GM12874 (cell line): ENCODE results near the gene CAMK2A.

Experiments used
- CTCF ChIP-seq: IDR thresholded peaks from 2 replicates; pipeline ENCODE4 v1.5.1; 2011; ENCODE audit warnings: low read depth, mild to moderate bottlenecking, control low read depth, low read length, moderate library complexity; ENCODE audit not compliant: insufficient read depth

Gene CAMK2A

GRCh38 chr5:150196986-150197385 is 92.6 kb downstream of the CAMK2A start:
- TF ChIP-seq CTCF, result no peak

- no peak for TF ChIP-seq CTCF
Measured at GRCh38 chr5:150196514-150196913, 93.1 kb downstream of the CAMK2A start.

GRCh38 chr5:150195736-150196485 is 93.7 kb downstream of the CAMK2A start:
- no peak for TF ChIP-seq CTCF

- TF ChIP-seq CTCF, result no peak
Measured at GRCh38 chr5:150192462-150192861, 97.1 kb downstream of the CAMK2A start.

- TF ChIP-seq CTCF, result no peak
Measured at GRCh38 chr5:150190987-150191386, 98.6 kb downstream of the CAMK2A start.

GRCh38 chr5:150190503-150190979 is 99.0 kb downstream of the CAMK2A start:
- TF ChIP-seq CTCF, result no peak

- no peak for TF ChIP-seq CTCF
Measured at GRCh38 chr5:150189728-150190502, 99.7 kb downstream of the CAMK2A start, which contains the start of gene SLC6A7. Gene SLC6A7, plus strand, starts transcription at chr5:150190062. Its CDS starts 266 bp downstream, at chr5:150190328.
